GM18907 (cell line): ENCODE results near the gene SCN7A.

Experiments used
- ATAC-seq: cut with Tn5 transposase; IDR thresholded peaks from one replicate; pipeline ENCODE4 v1.9.1; 2021; ENCODE audit warnings: mild to moderate bottlenecking, moderate library complexity; ENCODE audit not compliant: unreplicated experiment

The SCN7A gene

GRCh38 chr2:166404831-166405568 lies 89.0 kb downstream of the SCN7A start:
- no peak for ATAC-seq

GRCh38 chr2:166394245-166394644 lies 99.8 kb downstream of the SCN7A start:
- no peak for ATAC-seq

GRCh38 chr2:166393008-166393407 lies 101.0 kb downstream of the SCN7A start:
- no peak for ATAC-seq

- no peak for ATAC-seq
These were observed 105.5 kb downstream of the SCN7A start for GRCh38 chr2:166388481-166389070.

DNA sequence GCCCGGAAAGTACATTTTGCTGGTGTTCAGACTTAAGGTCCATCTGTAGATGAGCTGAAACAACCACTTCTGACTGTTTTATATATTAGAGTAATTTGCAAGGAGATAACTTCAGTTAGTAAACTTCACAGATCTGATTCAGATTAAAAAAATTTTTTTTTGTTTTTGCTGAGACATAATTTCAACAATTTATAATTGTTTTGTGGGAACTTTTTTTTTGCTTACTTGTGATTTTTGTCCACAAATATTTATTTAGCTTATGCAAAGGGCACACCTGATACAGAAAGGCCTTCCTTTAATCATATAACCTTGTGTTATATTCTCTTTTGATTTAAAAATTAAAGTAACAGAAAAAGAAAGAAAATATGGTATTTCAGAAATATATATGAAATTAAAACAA lies 108.7 kb downstream of the SCN7A start:
- ATAC-seq = no peak

- ATAC-seq = no peak
These were observed 109.3 kb downstream of the SCN7A start for GRCh38 chr2:166384774-166385173.

DNA sequence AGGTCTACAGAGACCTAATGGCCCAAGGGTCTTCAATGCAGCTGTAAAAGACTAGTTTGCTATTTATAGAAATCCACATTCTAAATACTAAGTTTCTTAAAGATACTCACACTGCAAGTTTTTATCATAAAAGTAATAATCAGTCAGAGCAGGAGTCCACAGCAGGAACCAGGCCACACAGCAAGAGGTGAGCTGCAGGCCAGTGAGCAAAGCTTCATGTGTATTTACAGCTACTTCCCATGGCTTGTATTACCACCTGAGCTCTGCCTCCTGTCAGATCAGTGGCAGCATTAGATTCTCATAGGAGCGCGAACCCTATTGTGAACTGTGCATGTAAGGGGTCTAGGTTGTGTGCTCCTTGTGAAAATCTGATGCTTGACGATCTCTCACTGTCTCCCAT lies 111.6 kb downstream of the SCN7A start:
- ATAC-seq = no peak

- no peak for ATAC-seq
These were observed 113.4 kb downstream of the SCN7A start for GRCh38 chr2:166380615-166381014.

GRCh38 chr2:166376873-166377272 lies 117.2 kb downstream of the SCN7A start:
- ATAC-seq = no peak

DNA sequence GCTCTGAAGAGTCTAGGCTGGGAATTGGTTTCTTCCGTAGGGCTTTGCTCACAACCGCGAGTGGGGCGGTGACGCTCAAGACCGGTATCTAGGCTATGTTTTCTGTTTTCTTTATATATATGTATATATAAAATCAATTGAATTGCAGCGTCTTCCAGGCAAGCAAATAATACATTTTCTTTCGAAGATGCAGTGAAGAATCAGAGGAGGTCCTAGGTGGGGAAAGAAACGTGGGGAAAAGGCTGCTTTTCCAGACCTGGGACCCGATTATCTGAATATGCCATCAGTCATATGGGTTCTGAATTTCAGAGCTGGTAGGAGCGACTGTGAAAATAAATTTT lies 117.6 kb downstream of the SCN7A start:
- peak; percentile 6 for ATAC-seq

GRCh38 chr2:166375736-166376487 lies 118.1 kb downstream of the SCN7A start, which contains the start of gene SCN9A:
TSS of gene SCN9A (minus strand) at chr2:166375944. CDS start at chr2:166311756, 64,188 bp downstream.
- ATAC-seq = peak; percentile 80

DNA sequence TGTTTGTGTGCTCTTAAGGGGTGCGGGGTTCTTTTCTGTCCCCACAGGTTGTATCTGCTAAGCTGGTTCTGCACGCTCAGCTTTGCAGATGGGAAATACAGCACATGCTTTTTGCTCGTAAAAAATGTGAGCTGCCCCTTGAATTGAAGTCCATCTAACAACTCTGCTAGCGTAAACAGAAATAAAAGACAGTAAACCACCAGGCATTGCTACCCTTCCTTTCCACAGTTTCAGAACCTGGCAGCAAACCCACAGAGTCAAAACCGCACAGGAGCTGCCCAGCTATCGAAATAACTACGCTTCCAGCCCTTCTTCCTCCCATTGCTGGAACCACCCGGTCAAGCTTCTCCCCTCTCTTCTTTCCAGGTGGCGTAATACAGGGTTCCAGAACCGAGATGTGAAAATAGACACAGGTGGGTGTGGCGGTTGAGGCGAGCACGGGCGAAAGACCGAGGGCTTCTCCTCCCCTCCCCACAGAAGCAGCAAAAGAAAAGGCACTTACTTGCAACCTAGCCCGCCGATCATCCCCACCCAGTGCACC lies 118.8 kb downstream of the SCN7A start:
- no peak for ATAC-seq

GRCh38 chr2:166373951-166374350 lies 120.1 kb downstream of the SCN7A start:
- no peak for ATAC-seq

DNA sequence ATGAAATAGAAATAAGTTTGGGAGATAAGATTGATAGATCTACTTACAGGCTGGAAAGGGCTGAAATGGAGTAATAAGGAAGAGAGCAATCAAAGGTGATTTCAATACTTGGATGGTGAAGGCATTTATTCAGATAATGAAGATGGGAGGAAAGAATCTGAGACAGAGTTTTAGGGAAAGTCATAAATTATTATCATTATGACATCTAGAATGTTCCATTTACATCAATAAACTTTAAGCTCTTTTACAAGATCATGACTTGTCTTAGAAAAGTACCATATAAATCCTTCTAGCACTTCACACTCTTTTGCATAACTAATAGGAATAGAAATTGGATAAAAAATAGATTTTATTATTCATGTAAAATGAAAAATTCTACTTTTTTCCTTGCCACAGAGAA lies 120.5 kb downstream of the SCN7A start:
- ATAC-seq = no peak

GRCh38 chr2:166373105-166373504 lies 120.9 kb downstream of the SCN7A start:
- ATAC-seq = no peak

DNA sequence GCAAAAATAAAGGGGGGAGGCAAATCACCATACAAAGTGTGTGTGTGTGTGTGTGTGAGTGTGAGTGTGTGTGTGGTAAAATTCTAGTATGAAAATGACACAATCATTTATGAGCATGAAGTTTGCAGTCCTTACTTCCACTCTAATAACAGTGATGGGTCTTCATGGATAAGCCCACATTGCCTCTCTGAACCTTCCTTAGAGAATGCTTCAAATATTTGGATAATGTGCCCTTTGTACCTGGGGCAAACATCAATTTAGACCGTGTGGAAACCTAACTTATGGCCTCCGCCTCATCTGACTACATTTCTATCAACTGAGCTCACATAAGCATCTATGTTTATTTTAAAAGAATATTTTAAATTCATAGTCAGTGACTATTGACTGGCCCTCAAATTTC lies 122.0 kb downstream of the SCN7A start:
- ATAC-seq = no peak

DNA sequence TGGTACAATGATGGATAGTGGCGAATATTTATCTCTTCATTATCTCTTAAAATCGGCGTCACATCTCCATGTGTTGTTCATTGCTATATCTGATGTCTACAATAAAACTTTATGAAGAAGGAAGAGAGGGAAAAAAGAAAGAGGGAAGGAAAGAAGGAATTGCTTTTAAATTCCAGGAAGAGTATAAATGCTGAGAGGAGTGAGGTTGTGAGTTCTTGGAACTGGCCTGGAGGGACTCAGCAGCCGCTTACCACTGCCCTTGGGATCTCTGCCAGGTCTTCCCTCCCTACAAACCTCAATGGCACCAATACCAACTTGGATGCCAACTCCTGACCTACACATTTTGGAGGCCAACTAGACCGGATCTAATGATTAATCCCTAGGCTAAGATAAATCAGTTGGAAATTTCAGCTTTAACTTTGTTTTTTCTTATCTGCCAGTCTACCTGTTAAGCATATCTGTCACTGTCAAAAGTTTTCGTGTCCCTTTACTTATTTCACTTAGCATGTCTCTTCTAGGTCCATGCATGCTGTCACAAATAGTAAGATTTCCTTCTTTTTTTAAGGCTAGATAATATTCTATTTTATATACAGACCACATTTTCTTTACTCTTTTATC lies 128.1 kb downstream of the SCN7A start:
- no peak for ATAC-seq

GRCh38 chr2:166365239-166365638 lies 128.8 kb downstream of the SCN7A start:
- ATAC-seq = no peak

- no peak for ATAC-seq
These were observed 129.4 kb downstream of the SCN7A start for GRCh38 chr2:166364476-166365161.

- ATAC-seq = peak; percentile 79
These were observed 132.5 kb downstream of the SCN7A start for GRCh38 chr2:166361351-166362153.
